Neural progenitor cell (in vitro differentiated cells): ENCODE data around the gene RBMXL3. TPM values are rescaled to one million over a fixed set of nuclear protein-coding genes. Genes with fewer than 3 reads are reported as not detected.

ENCODE experiments used
- total RNA-seq: library from RNA; depleted of rRNA; stranded (reverse); fragments of >200 nt; gene quantifications from 2 replicates; pipeline ENCODE4 v1.2.3, GENCODE V29; 2015; ENCODE audit warnings: low replicate concordance

The RBMXL3 gene
- total RNA-seq, 1 donor from 2014 or later = not detected

Other genes starting within 250 kb of the RBMXL3 start
- not detected in 2 replicates for gene IL13RA2, start 171.8 kb upstream of the RBMXL3 start, total RNA-seq
- 18.1 and 24.9 TPM in 2 replicates for gene LRCH2, start 44.7 kb downstream of the RBMXL3 start, total RNA-seq
- gene LUZP4, start 100.3 kb downstream of the RBMXL3 start, total RNA-seq = not detected in 2 replicates